Astrocyte (in vitro differentiated cells and primary cell): ENCODE measurements around the gene CNTNAP2. TPM values are rescaled to one million over a fixed set of nuclear protein-coding genes. Genes with fewer than 3 reads are reported as not detected.

Source experiments
- DNase-seq: peaks from one replicate; pipeline ENCODE4 v3.0.0-alpha.2; 2010; ENCODE audit warnings: low read depth
- FAIRE-seq: peaks from 2 replicates; lab custom pipeline; 2011; peaks lifted over from hg19 to GRCh38; lab: Jason Lieb, UNC
- H2AFZ ChIP-seq: 2 replicates; pipeline ENCODE4 v1.6.0; 2012; ENCODE audit warnings: low read depth, low read length, inconsistent platforms
- H3K27ac ChIP-seq: 2 replicates; pipeline ENCODE4 v1.5.1; 2011; ENCODE audit warnings: low read depth, low read length, inconsistent platforms
- H3K27me3 ChIP-seq: 2 replicates; pipeline ENCODE4 v1.6.0; 2011; ENCODE audit warnings: low read length, inconsistent platforms; ENCODE audit not compliant: insufficient read depth
- H3K36me3 ChIP-seq: 2 replicates; pipeline ENCODE4 v1.5.1; 2011; ENCODE audit warnings: low read length, inconsistent platforms; ENCODE audit not compliant: insufficient read depth
- H3K4me1 ChIP-seq: 2 replicates; pipeline ENCODE4 v1.5.1; 2011; ENCODE audit warnings: low read length, inconsistent platforms; ENCODE audit not compliant: insufficient read depth
- H3K4me2 ChIP-seq: 2 replicates; pipeline ENCODE4 v1.6.0; 2012; ENCODE audit warnings: low read length, inconsistent platforms
- H3K4me3 ChIP-seq: 2 replicates; pipeline ENCODE4 v1.5.1; 2011; ENCODE audit warnings: low read depth, mild to moderate bottlenecking, low read length, inconsistent platforms; ENCODE audit not compliant: insufficient read depth
- H3K79me2 ChIP-seq: 2 replicates; pipeline ENCODE4 v1.6.0; 2012; ENCODE audit warnings: mild to moderate bottlenecking, low read length, inconsistent platforms; ENCODE audit not compliant: insufficient read depth
- H3K9ac ChIP-seq: 2 replicates; pipeline ENCODE4 v1.6.0; 2012; ENCODE audit warnings: mild to moderate bottlenecking, low read length, inconsistent platforms
- H3K9me3 ChIP-seq: 2 replicates; pipeline ENCODE4 v1.5.1; 2012; ENCODE audit warnings: low read depth, mild to moderate bottlenecking, low read length, inconsistent platforms; ENCODE audit not compliant: insufficient read depth
- H4K20me1 ChIP-seq: 2 replicates; pipeline ENCODE4 v1.6.0; 2012; ENCODE audit warnings: low read length, inconsistent platforms; ENCODE audit not compliant: insufficient read depth
- H3K27ac Mint-ChIP-seq: one replicate; pipeline ENCODE4 v1.8.0; 2021; ENCODE audit warnings: mild to moderate bottlenecking, mixed read lengths; ENCODE audit not compliant: unreplicated experiment
- H3K27me3 Mint-ChIP-seq: one replicate; pipeline ENCODE4 v1.8.0; 2021; ENCODE audit warnings: low read depth, mixed read lengths; ENCODE audit not compliant: unreplicated experiment
- H3K36me3 Mint-ChIP-seq: one replicate; pipeline ENCODE4 v1.8.0; 2021; ENCODE audit warnings: low read depth, mixed read lengths; ENCODE audit not compliant: unreplicated experiment
- H3K4me1 Mint-ChIP-seq: one replicate; pipeline ENCODE4 v1.8.0; 2021; ENCODE audit warnings: low read depth, mixed read lengths; ENCODE audit not compliant: unreplicated experiment
- H3K4me3 Mint-ChIP-seq: one replicate; pipeline ENCODE4 v1.8.0; 2021; ENCODE audit warnings: mild to moderate bottlenecking, moderate library complexity, mixed read lengths; ENCODE audit not compliant: unreplicated experiment
- H3K9me3 Mint-ChIP-seq: one replicate; pipeline ENCODE4 v1.8.0; 2021; ENCODE audit warnings: mild to moderate bottlenecking, mixed read lengths; ENCODE audit not compliant: unreplicated experiment
- CTCF ChIP-seq: IDR thresholded peaks from 2 replicates; pipeline ENCODE4 v1.5.1; 2011; ENCODE audit warnings: low read depth, mild to moderate bottlenecking, inconsistent platforms, low read length, moderate library complexity; ENCODE audit not compliant: insufficient read depth
- EZH2 ChIP-seq: IDR thresholded peaks from 2 replicates; pipeline ENCODE4 v1.6.1; 2012; ENCODE audit warnings: mild to moderate bottlenecking, low read length, inconsistent platforms; ENCODE audit not compliant: insufficient read depth
- total RNA-seq: library from RNA; stranded (reverse); gene quantifications from 2 replicates; pipeline ENCODE4 v1.2.1, GENCODE V29; 2021

CNTNAP2 gene
- total RNA-seq, 1 donor from 2014 or later: 20.0 TPM

- no peaks in the 10 kb centered on the region for H3K9me3 ChIP-seq
- H2AFZ ChIP-seq: no peak overlapping the region
- H3K36me3 ChIP-seq: no peaks in the 10 kb centered on the region
- TF ChIP-seq EZH2 (no peak), CTCF (no peak)
- Mint-ChIP-seq H3K27ac (no peak overlapping the region), H3K9me3 (no peaks in the 10 kb centered on the region), H3K36me3 (no peaks in the 10 kb centered on the region), H3K27me3 (no peaks in the 10 kb centered on the region), H3K4me3 (no peak overlapping the region), H3K4me1 (no peaks in the 10 kb centered on the region)
- no peaks in the 10 kb centered on the region for H3K4me1 ChIP-seq
- no peaks in the 10 kb centered on the region for H3K27me3 ChIP-seq
- H3K4me2 ChIP-seq: no peak overlapping the region
- H3K79me2 ChIP-seq: no peaks in the 10 kb centered on the region
- H4K20me1 ChIP-seq: no peaks in the 10 kb centered on the region
- FAIRE-seq: no peak
- no peak overlapping the region for H3K4me3 ChIP-seq
- no peak overlapping the region for H3K27ac ChIP-seq
- no peak overlapping the region for H3K9ac ChIP-seq
- no peak for DNase-seq
Measured at GRCh38 chr7:146772601-146773000, 656.0 kb downstream of the CNTNAP2 start.

GRCh38 chr7:146773506-146773905 is 656.9 kb downstream of the CNTNAP2 start:
- Mint-ChIP-seq H3K4me3 (no peak overlapping the region), H3K27me3 (no peaks in the 10 kb centered on the region), H3K9me3 (no peaks in the 10 kb centered on the region), H3K4me1 (no peaks in the 10 kb centered on the region), H3K36me3 (no peaks in the 10 kb centered on the region), H3K27ac (no peak overlapping the region)
- no peak overlapping the region for H3K4me2 ChIP-seq
- no peaks in the 10 kb centered on the region for H3K4me1 ChIP-seq
- no peak overlapping the region for H3K4me3 ChIP-seq
- no peaks in the 10 kb centered on the region for H3K9me3 ChIP-seq
- DNase-seq (no peak), FAIRE-seq (no peak)
- H3K36me3 ChIP-seq: no peaks in the 10 kb centered on the region
- no peak overlapping the region for H2AFZ ChIP-seq
- no peak overlapping the region for H3K9ac ChIP-seq
- no peaks in the 10 kb centered on the region for H4K20me1 ChIP-seq
- no peaks in the 10 kb centered on the region for H3K27me3 ChIP-seq
- TF ChIP-seq CTCF (no peak), EZH2 (no peak)
- no peaks in the 10 kb centered on the region for H3K79me2 ChIP-seq
- no peak overlapping the region for H3K27ac ChIP-seq

GRCh38 chr7:146781352-146782116 is 664.9 kb downstream of the CNTNAP2 start:
- Mint-ChIP-seq H3K27ac (no peak overlapping the region), H3K4me3 (no peak overlapping the region), H3K4me1 (no peaks in the 10 kb centered on the region), H3K9me3 (no peaks in the 10 kb centered on the region), H3K36me3 (no peaks in the 10 kb centered on the region), H3K27me3 (no peaks in the 10 kb centered on the region)
- no peak for TF ChIP-seq CTCF
- no peak for TF ChIP-seq EZH2
- Histone ChIP-seq H3K4me2 (no peak overlapping the region), H3K27ac (no peak overlapping the region), H3K4me1 (no peaks in the 10 kb centered on the region), H3K4me3 (no peak overlapping the region), H3K27me3 (no peaks in the 10 kb centered on the region), H3K36me3 (no peaks in the 10 kb centered on the region), H4K20me1 (no peaks in the 10 kb centered on the region), H3K9me3 (no peaks in the 10 kb centered on the region), H3K9ac (no peak overlapping the region), H3K79me2 (no peaks in the 10 kb centered on the region), H2AFZ (no peak overlapping the region)
- no peak for FAIRE-seq
- no peak for DNase-seq
